DLD1 (cell line): Measurements from ENCODE around the gene TBC1D2B.
"Not testable (repeated sequence)": the region's sequence is repeated elsewhere in the genome, so short reads cannot be mapped to it uniquely, and the experiment has no call there.

Experiments used
- in situ Hi-C: cut with HindIII; loops from 2 replicates; pipeline ENCODE4 v1.10.0; 2017; ENCODE audit warnings: low sequenced_read_pairs

Gene TBC1D2B

DNA sequence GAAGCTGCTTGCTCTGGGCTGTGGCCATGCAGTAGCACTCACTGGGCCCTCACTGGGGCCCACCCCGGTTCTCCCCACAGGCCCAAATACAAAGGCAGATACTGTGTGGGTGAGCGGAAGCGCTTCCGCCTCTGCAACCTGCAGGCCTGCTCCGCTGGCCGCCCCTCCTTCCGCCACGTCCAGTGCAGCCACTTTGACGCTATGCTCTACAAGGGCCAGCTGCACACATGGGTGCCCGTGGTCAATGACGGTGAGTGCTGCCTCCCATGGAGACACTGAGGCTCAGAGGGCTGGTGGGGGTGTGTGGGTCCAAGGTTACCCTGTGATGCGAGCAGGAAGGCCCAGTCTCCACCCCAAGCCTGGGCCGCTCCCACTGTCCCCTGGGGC, 98.8 kb downstream of the TBC1D2B start:
- in situ Hi-C loops: not testable (repeated sequence)

DNA sequence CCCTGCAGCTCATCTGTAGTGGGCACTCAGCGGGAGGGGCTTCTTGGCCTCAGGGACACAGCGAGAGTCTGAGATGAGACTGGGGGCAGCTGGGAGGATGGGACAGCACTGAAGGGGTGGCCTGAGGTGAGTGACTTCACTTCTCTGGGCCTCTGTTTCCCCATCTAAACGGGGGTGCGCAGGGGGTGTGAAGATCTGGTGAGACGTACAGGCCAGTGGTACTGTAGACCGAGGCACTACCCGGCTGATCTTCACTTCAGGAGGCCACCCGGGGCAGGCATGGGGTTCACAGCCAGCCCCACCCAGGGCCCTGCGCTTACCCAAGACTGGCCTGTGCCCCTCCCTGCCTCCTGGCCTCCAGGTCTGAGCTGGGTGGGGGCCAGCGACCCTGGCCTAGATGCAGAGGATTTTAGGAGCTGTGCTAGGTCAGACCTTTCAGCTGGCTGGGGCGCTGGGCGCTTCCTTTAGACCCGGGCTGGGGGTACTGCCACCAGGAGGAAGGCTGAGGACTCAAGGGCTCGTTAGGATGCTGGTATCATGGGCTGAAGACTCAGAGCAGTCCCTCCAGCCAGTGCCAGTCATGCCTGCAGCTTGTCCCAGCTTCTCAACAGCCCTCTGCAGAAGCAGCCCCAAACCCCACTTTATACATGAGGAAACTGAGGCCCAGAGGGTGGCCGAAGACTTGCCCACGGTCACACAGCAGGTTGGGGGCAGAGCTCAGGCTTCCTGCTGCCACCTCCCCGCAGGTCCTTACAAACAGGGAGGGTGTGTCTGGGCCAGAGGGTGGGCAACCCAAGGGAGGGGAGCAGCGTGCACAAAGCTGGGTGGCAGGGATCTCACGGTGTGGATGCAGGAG, 99.4 kb downstream of the TBC1D2B start:
- in situ Hi-C loops: not testable (repeated sequence)

DNA sequence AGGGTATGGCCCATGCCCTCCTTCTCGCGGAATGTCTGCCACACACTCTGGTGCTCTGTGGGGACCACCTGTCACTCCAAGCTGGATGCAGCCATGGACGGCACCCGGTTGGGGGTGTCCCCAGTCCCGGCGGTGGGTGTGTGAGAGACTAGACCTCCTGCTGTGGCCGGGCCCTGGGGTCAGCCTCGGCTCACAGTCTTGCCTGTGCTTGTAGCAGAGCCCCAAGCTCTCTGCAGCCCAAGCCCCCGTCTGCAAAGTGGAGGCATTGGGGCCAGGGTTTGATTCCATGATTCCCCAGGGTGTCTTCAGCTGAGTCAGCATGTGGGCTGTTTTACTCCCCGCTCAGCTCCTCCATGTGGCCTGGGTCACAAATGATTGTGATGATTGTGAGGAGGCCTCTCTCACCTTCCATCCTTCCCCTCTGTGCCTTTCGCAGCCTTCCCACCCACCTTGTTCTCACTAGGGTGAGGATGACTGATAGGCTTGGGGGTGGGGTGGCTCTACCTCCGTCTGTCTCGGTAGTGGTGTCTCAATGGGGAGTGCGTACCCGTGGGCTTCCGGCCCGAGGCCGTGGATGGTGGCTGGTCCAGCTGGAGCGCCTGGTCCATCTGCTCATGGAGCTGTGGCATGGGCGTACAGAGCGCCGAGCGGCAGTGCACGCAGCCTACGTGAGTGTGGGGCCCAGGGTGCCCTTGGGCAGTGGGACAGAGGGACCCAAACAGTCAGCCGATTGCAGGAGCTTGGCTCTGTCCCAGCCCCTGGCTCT, 100.6 kb downstream of the TBC1D2B start:
- in situ Hi-C loops: not testable (repeated sequence)

DNA sequence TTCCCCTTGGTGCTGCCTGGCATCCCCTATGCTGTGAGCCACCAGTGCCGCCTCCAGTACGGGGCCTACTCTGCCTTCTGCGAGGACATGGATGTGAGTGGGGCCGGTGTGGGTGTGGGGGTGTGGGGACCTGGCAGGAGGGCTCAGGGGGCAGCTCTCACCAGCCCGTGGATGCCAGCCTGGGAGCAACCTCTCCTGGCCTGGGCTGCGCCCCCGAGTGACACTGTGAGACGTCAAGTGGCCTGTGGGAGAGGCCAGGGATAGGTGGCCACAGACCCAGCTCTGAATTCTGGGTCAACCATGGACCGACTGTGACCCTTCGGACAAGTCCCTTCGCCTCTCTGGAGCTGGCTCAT, 101.4 kb downstream of the TBC1D2B start:
- in situ Hi-C loops: not testable (repeated sequence)

DNA sequence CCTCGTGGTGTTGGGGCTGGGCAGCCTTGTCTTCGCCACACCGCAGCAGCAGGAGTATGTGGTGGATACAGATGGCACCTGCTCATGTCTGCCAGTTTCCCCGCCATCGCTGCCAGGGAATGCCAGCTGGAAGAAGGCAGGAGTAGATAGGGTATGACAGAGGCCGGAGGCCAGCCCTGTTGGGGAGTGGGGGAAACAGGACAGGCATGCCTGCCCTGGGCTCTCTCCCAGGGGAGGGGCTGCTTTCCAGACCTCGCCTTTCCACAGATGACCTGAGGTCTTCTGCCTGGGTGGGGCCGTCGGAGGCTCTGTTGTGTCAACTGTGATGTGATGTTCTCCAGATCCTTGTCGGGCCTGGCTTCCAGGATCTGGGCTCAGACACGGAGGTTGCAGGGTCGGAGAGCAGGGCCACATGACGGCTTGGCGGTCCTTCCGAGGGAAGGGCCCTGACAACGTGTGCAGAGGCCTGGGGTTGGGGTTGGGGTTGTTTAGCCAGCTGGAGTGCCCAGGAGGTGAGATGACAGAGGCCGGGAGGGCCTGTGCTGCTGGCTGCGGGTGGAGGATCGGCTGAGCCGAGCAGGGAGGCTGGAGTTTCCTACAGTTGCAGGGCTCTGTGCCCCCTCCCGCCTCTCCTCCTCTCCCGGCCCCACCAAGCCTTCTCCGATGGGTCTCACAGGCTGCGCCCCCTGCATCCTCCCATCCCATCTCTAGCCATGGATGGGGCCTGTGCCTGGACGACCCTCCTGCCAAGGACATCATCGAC, 102.0 kb downstream of the TBC1D2B start:
- in situ Hi-C loops: no loop called here

DNA sequence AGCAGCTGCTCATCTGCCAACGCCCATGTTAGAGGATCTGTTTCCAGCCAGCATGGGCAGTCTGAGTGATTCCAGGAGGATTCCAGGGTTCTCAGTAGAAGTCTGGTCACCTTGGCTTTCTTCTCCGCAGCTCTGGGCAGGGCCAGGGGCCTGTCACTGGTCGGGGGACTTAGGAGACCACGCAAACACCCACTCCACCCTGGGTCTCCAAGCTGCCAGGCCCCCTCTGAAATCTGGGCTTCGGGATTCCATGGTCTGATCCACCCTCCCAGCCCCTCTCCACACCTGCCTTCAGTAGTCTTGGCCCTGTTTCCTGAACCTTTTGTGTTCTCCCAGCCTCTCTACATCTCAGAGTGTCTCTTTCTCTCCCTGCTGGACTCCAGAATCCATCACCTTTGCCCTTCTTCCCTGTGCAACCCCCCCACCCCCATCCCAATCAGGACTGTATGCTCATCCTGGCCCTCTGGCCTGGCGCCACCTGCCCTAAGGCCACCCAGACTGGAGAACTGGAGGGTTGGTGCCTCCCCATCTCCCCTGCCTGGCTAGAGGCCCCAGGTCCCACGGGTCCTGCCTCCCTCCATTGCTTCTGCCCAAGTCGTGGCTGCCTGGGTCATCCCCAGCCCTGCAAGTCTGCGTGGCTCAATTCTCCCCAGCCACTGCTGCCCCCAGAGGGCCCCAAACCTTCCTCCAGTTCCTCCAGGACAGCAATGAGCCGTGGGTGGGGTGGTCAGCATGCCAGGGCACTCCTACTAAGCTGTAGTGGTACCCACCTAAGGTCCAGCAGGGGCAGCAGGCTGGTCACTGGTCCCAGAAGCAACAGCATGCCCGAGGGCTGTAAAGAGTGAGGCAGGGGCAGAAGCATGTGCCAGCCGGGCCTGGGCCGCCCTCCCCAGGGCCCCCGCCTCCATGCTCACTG, 102.8 kb downstream of the TBC1D2B start:
- in situ Hi-C loops: no loop called here

DNA sequence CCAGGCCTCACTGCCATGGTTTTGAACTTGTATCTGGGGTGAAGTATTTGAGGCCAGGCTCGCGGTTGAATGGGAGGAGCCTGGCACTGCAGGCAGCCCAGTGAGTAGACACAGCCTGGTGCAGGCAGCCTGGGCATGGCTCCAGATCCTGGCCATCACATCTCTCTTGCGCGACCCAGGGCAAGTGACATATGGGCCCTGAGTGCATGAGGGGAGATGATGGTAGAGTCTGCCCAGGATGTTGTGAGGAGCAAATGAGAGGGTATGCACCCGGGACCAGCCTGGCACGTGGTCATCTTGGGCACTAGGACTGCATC, 103.5 kb downstream of the TBC1D2B start:
- in situ Hi-C loops: no loop called here

DNA sequence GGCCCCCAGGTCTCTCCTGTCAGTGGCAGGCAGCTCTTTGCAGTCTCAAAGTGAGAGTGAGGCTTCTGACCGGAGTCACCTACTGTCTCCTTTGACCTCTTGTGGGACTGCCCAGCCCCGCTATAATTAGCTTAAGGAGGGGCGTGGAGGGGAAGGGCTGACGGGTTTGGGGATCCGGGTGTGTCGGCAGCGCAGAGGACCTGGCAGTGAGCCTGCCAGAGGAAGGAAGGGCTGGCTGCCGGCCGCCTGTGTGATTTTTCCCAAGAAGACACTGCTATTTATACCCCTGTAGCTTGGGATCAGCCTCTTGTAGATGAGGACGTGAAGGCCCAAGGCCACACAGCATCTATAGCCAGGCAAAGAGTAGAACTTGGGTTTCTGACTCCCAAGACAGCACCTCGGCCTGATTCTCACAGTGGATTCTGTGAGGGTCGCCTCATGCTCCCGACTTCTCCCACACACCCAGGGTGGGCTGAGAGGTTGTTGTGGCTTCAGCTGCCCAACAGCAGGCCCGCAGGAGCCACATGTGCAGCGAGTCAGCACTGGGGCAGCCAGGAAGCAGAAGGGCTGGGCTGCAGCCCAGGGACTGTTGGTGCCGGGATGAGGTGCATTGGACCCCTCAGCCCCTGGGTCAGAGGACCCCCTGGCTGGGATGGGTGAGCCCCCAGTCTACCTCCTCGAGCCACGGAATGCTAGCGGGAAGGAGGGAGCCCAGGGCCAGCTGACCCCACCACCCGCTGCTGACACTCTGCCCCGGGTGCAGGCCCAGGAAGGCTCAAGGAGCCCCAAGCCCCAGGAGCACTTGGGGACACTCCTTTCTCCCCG, 104.0 kb downstream of the TBC1D2B start:
- in situ Hi-C loops: not testable (repeated sequence)

DNA sequence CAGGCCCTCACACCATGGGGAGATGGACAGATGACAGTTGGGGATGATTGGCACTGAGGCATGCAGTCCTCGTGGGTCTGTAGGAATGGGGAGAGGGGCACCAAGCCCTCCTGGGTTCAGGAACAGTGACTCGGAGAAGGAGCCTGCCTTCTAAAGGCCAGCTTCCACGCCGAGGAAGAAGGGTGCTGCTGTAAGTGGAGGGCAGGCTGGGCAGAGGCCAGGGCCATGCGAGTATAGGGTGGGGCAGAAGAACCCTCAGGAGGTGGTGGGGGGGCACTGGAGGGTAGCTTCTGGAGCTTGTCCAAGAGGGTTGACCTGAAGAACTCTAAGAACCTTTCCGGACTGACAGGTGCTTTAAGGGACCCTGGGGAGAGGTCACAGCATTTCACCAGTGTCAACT, 104.8 kb downstream of the TBC1D2B start:
- in situ Hi-C loops: not testable (repeated sequence)

DNA sequence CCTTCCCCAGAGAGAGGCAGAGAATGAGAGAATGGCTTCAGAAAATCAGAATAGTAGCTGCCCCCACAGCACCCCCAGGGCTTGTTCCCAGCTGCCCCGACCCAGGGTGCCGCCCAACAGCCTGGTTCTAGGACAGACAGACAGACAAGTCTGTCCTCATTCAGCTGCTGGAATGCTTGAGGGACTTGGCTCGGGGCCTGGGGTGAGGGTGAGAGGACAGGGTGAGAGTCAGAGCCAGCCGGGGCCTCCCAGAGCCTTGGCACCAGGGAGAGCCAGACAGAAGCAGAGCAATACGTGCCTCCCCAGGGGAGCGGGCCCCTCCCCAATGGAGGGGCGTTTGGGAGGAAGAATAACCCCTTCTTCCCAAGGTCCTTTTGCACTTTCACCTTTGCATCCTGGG, 105.6 kb downstream of the TBC1D2B start:
- in situ Hi-C loops: not testable (repeated sequence)

DNA sequence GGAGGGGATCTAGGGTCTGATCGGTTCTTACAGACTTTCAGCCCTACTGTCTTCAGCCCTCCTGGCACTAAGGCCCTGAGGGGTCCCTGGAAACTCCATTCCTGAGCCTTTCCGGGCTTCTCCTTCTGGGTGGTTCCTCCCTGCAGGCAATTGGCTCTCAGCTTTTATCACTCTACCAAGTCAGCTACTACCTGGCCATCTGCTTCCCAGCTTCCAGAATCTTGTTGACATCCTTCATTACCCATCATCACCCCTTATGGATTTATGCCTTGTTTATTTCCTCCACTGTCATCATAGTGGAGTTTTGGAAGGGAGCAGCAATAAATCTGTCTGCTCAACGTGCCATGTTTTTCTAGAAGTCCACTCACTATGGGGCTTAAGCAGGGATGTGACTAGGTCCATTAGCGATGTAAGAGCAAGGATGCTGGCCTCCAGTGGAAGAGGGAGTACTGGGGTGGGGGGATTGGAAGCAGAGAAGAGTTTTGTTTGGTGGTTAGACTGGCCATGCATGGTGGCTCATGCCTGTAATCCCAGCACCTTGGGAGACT, 106.6 kb downstream of the TBC1D2B start:
- in situ Hi-C loops: not testable (repeated sequence)

DNA sequence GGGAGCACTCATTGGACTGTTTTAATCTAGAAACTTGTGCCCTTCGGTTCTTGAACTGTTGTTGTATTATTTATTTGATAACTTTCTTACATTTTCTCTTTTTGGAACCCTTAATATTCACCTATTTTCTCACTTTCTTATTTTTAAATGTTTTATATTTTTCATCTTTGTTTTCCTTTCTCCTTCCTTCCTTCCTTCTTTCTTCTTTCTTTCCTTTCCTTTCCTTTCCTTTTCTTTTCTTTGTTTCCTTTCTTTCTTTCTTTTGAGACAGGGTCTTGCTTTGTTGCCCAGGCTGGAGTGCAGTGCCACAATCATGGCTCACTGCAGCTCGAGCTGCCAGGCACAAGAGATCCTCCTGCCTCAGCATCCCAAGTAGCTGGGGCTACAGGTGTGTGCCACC, 108.5 kb downstream of the TBC1D2B start:
- in situ Hi-C loops: no loop called here

DNA sequence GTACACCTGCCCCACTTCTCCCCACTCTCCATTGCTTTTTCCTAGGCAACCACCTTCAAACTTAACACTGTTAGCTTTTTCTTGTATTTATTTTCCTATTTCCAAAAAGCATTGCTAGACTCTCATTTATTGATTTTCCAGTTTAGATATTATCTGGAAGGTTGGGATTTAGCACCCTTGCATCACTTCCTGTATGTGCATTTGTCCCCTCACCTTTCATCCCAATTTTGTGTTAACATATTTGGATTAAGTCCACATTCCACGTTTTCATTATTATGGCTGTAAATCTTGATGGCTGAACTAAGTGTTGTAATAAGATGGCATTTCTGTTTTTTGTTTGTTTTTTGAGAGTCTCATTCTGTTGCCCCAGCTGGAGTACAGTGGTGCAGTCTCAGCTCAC, 109.7 kb downstream of the TBC1D2B start:
- in situ Hi-C loops: no loop called here

DNA sequence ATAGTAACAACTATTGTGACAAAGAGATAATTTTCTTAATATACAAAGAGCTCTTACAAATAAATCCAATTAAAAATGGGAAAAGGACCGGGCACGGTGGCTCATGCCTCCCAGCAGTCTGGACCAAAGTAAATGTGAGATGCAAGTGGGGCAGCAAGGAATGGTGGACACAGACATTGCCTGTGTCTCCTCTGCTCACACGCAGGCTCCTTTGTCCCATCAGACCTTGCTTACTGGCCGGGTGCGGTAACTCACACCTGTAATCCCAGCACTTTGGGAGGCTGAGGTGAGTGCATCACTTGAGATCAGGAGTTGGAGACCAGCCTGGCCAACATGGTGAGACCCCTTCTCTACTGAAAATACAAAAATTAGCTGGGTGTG, 110.3 kb downstream of the TBC1D2B start:
- in situ Hi-C loops: not testable (repeated sequence)

DNA sequence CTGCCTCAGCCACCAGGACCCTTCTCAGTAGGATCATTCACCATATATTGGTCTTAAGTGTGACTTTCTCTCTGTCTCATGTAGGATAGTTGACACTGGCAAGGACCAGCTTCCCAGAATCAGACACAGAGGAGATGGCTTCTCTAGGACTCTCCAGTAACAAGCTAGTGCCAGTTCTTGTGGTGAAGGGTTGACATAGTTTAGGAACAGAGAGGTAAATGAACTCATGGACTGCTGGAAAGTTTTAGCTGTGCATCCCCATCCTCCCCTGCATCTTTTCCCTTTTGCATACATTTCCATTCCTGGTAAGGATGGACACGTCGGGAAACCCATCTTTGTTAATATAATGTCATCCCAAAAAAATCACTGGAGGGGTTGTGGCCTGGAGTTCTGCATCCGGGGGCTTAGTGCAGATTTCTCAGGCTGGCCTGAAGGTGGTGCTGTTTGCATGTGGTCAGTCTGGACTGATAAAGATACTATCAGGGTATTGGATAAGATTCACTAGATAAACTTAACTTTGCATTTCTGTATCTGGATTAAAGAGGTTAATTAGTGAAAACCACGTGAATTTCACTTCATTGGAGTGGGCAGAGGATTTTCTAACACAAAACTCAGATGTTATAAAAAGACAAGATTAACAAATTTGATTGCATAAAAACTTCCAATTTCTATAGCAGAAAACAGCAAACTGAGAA, 110.8 kb downstream of the TBC1D2B start:
- in situ Hi-C loops: no loop called here

DNA sequence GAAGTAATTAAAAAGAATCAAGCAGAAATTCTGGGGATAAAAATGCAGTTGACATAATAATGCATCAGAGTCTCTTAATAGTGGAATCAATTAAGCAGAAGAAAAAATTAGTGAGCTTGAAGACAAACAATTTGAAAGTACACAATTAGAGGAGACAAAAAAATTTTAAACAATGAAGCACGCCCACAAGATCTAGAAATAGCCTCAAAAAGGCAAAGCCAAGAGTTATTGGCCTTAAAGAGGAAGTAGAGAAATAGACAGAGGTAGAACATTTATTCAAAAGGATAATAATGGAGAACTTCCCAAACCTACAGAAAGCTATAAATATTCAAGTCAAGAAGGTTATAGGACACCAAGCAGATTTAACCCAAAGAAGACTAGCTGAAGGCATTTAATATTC, 113.3 kb downstream of the TBC1D2B start:
- in situ Hi-C loops: no loop called here

DNA sequence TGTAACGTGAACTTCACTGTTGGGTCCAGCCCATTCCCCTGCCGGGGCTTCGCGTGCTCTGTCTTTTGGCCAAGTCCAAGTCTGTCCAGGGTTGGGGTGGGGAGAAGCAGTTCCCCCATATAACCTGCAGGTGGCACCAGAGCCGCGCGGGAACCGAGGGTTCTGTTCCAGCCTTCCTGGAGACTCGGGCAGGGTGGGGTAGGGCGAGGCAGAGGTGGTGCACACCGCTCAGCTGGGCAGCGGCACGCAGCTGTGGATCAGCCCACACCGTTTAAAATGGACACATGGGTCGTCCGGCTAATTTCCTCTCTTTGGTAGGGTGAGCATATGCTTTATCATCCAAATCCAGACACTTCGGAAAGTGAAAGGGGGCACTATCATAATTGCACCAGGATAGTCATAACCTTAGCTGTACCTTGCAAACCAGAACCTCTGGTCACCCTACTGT, 118.1 kb downstream of the TBC1D2B start:
- in situ Hi-C loops: no loop called here

DNA sequence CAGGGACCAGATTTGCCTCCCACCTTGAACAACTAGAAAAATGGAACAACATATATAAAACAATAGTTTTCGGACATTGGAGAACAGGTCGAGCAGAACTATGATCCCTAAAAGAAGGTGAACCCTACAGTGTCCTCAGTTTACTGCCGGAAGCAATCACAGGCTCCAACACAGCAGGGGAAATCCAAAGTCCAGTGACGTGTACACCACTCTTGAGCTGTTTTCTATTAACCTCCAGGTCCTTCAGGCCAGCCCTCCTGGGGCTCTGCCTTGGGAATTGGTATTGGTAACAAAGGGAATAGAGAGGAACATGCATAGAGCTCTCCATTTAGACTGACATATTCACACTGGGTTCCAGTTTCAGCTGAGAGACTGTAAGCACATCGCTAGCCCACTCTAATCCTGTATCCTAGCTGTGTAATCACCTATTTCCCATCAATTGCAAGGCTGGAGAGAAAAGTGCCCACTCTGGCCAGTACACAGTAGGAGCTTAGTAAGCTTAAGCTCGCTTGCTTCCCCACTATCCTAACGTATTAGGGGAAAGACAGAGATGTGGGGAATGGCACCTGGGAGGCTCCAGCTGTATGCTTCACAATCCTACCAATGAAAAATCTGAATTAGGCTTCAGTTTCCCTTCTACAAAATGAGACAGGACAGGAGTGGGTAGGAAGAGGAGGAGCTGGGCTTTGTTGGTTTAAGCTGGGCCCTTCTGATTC, 118.6 kb downstream of the TBC1D2B start:
- in situ Hi-C loops: not testable (repeated sequence)
